ENCODE data around the gene HADH. TPM values are rescaled to one million over a fixed set of nuclear protein-coding genes. Genes with fewer than 3 reads are reported as not detected.

Gene HADH
- polyA plus RNA-seq (2012; ENCODE audit: insufficient read length, low read depth): 22.6 TPM

DNA sequence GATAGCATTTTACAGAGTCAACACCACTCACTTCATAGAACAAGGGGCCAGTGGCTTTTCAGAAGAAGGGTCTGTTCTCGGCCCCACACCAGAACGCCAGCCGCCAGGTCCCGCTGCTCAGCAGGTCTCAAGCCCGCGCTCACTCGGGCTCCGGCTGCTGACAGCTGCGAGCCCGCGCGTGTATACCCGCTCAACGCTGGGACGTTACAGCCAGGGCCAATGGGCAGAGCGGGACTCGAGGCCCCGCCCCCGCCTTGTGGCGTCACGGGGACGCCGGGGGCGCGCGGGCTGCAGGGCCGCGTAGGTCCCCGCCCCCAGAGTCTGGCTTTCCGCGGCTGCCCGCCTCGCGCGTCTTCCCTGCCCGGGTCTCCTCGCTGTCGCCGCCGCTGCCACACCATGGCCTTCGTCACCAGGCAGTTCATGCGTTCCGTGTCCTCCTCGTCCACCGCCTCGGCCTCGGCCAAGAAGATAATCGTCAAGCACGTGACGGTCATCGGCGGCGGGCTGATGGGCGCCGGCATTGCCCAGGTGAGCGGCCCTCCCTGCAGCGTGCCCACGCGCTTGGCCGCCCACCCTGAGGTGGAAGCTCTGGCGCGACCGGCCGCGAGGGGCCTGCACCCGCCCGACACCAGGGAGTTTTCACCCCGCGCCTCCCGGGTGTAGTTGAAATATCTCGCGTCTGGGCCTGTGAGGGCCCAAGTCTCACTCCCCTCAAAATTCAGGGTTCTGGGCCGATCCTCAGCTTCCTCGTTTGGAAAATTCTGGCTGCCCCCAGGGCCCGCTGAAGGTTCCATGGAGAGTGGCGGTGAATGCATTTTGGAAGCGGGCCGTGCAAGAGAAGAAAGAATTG is at the start of gene HADH:
Gene HADH, plus strand, starts transcription at position 353 of the 850 bp plus-strand sequence. Its CDS starts 44 bp downstream, at position 397.
- TF ChIP-seq, protein P1, sequence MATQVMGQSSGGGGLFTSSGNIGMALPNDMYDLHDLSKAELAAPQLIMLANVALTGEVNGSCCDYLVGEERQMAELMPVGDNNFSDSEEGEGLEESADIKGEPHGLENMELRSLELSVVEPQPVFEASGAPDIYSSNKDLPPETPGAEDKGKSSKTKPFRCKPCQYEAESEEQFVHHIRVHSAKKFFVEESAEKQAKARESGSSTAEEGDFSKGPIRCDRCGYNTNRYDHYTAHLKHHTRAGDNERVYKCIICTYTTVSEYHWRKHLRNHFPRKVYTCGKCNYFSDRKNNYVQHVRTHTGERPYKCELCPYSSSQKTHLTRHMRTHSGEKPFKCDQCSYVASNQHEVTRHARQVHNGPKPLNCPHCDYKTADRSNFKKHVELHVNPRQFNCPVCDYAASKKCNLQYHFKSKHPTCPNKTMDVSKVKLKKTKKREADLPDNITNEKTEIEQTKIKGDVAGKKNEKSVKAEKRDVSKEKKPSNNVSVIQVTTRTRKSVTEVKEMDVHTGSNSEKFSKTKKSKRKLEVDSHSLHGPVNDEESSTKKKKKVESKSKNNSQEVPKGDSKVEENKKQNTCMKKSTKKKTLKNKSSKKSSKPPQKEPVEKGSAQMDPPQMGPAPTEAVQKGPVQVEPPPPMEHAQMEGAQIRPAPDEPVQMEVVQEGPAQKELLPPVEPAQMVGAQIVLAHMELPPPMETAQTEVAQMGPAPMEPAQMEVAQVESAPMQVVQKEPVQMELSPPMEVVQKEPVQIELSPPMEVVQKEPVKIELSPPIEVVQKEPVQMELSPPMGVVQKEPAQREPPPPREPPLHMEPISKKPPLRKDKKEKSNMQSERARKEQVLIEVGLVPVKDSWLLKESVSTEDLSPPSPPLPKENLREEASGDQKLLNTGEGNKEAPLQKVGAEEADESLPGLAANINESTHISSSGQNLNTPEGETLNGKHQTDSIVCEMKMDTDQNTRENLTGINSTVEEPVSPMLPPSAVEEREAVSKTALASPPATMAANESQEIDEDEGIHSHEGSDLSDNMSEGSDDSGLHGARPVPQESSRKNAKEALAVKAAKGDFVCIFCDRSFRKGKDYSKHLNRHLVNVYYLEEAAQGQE (IDR thresholded peaks at IDR 0.05; ENCODE audit: insufficient read depth in 1 of 2, low read depth in 2 of 2, low read length in 2 of 2): no peak
- TF ChIP-seq POLR2AphosphoS5 (IDR thresholded peaks at IDR 0.05; ENCODE audit: low read depth, low read length) (0 out of 2 replicates have a peak, but pooled peaks have one; percentile 32), FOXP2 (optimal IDR thresholded peaks at IDR 0.05; ENCODE audit: borderline replicate concordance, extremely low read depth, extremely low read length, insufficient read depth) (peak; percentile 77), TAF1 (IDR thresholded peaks at IDR 0.05; ENCODE audit: borderline replicate concordance, insufficient read depth, low read length) (no peak; the same call in 1 of the 2 replicates), SIN3A (IDR thresholded peaks at IDR 0.05; ENCODE audit: borderline replicate concordance, insufficient read depth, low read length) (peak; percentile 23; the same call in 1 of the 2 replicates)

GRCh38 chr4:107945809-107946208 is 43.9 kb upstream of the HADH start:
- no peak for TF ChIP-seq POLR2AphosphoS5 (IDR thresholded peaks at IDR 0.05; ENCODE audit: low read depth, low read length)
- TF ChIP-seq FOXP2 (optimal IDR thresholded peaks at IDR 0.05; ENCODE audit: borderline replicate concordance, extremely low read depth, extremely low read length, insufficient read depth): no peak

GRCh38 chr4:107950746-107951540 is 38.7 kb upstream of the HADH start:
- TF ChIP-seq TAF1 (IDR thresholded peaks at IDR 0.05; ENCODE audit: borderline replicate concordance, insufficient read depth, low read length) (no peak), FOXP2 (optimal IDR thresholded peaks at IDR 0.05; ENCODE audit: borderline replicate concordance, extremely low read depth, extremely low read length, insufficient read depth) (no peak), POLR2AphosphoS5 (IDR thresholded peaks at IDR 0.05; ENCODE audit: low read depth, low read length) (no peak), SIN3A (IDR thresholded peaks at IDR 0.05; ENCODE audit: borderline replicate concordance, insufficient read depth, low read length) (no peak)
- TF ChIP-seq, protein P1 (IDR thresholded peaks at IDR 0.05; ENCODE audit: insufficient read depth in 1 of 2, low read depth in 2 of 2, low read length in 2 of 2): no peak

DNA sequence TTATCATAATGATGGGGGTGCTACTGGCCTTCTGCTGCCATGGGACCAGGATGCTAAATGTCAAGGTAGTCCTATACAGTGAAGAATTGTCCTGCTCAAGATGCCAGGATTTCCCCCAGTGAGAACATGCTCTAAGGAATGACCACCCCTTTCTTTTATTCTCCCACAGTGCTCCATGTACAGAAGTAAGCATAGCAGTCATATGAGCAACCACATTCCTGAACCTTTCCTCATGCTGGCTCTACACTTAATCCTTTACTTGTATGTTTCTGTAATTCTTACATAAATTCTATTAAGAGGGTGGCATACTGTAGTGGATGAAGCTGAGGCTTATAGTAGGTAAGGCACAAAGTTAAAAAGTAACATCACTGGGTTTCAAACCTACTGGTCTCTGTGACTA is 38.1 kb upstream of the HADH start:
- no peak for TF ChIP-seq POLR2AphosphoS5 (IDR thresholded peaks at IDR 0.05; ENCODE audit: low read depth, low read length)
- no peak for TF ChIP-seq FOXP2 (optimal IDR thresholded peaks at IDR 0.05; ENCODE audit: borderline replicate concordance, extremely low read depth, extremely low read length, insufficient read depth)
- no peak for TF ChIP-seq TAF1 (IDR thresholded peaks at IDR 0.05; ENCODE audit: borderline replicate concordance, insufficient read depth, low read length)
- TF ChIP-seq SIN3A (IDR thresholded peaks at IDR 0.05; ENCODE audit: borderline replicate concordance, insufficient read depth, low read length): no peak
- TF ChIP-seq, protein P1 (IDR thresholded peaks at IDR 0.05; ENCODE audit: insufficient read depth in 1 of 2, low read depth in 2 of 2, low read length in 2 of 2): no peak

- TF ChIP-seq FOXP2 (optimal IDR thresholded peaks at IDR 0.05; ENCODE audit: borderline replicate concordance, extremely low read depth, extremely low read length, insufficient read depth) (no peak), SIN3A (IDR thresholded peaks at IDR 0.05; ENCODE audit: borderline replicate concordance, insufficient read depth, low read length) (no peak), TAF1 (IDR thresholded peaks at IDR 0.05; ENCODE audit: borderline replicate concordance, insufficient read depth, low read length) (no peak), POLR2AphosphoS5 (IDR thresholded peaks at IDR 0.05; ENCODE audit: low read depth, low read length) (no peak)
- TF ChIP-seq, protein P1 (IDR thresholded peaks at IDR 0.05; ENCODE audit: insufficient read depth in 1 of 2, low read depth in 2 of 2, low read length in 2 of 2): no peak
These were observed 33.7 kb upstream of the HADH start for GRCh38 chr4:107956011-107956410.
